ENCODE data around the gene IL7R.

DNA sequence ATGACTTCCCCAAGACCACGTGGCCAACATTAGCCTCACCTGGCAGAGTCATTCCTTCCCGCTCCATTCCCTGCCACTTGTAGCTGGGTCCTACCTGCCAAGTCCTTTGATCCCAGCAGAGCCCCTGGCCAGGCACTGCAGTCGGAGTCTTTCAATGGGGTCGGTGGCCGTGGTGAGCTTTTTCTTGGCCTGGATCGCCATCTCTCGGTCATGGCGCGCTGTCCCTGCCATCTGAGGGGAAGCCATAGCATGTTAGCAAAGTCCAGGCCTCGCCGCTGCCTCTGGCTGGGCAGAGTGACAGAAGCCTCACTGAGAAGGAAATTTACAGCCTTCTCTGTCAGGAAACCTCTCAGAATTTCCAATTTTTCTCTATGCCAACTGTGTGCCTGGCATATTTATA, 64.2 kb downstream of the IL7R start:
- TF ChIP-seq, protein P1, sequence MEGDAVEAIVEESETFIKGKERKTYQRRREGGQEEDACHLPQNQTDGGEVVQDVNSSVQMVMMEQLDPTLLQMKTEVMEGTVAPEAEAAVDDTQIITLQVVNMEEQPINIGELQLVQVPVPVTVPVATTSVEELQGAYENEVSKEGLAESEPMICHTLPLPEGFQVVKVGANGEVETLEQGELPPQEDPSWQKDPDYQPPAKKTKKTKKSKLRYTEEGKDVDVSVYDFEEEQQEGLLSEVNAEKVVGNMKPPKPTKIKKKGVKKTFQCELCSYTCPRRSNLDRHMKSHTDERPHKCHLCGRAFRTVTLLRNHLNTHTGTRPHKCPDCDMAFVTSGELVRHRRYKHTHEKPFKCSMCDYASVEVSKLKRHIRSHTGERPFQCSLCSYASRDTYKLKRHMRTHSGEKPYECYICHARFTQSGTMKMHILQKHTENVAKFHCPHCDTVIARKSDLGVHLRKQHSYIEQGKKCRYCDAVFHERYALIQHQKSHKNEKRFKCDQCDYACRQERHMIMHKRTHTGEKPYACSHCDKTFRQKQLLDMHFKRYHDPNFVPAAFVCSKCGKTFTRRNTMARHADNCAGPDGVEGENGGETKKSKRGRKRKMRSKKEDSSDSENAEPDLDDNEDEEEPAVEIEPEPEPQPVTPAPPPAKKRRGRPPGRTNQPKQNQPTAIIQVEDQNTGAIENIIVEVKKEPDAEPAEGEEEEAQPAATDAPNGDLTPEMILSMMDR (IDR thresholded peaks at IDR 0.05) = no peak
- TF ChIP-seq ZFX (IDR thresholded peaks at IDR 0.05; ENCODE audit: borderline replicate concordance) = no peak

All from 22Rv1 (cell line).